ENCODE measurements around the gene PNPLA6. TPM values are rescaled to one million over a fixed set of nuclear protein-coding genes. Genes with fewer than 3 reads are reported as not detected.

Gene PNPLA6
- total RNA-seq, 1 donor from 2014 or later: 82.0 TPM

- TF ChIP-seq, protein P1, sequence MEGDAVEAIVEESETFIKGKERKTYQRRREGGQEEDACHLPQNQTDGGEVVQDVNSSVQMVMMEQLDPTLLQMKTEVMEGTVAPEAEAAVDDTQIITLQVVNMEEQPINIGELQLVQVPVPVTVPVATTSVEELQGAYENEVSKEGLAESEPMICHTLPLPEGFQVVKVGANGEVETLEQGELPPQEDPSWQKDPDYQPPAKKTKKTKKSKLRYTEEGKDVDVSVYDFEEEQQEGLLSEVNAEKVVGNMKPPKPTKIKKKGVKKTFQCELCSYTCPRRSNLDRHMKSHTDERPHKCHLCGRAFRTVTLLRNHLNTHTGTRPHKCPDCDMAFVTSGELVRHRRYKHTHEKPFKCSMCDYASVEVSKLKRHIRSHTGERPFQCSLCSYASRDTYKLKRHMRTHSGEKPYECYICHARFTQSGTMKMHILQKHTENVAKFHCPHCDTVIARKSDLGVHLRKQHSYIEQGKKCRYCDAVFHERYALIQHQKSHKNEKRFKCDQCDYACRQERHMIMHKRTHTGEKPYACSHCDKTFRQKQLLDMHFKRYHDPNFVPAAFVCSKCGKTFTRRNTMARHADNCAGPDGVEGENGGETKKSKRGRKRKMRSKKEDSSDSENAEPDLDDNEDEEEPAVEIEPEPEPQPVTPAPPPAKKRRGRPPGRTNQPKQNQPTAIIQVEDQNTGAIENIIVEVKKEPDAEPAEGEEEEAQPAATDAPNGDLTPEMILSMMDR (IDR thresholded peaks at IDR 0.05; ENCODE audit: partially characterized antibody, unreplicated experiment): no peak
- Mint-ChIP-seq H3K4me3 (ENCODE audit: unreplicated experiment) (no peak overlapping the region), H3K4me1 (ENCODE audit: low read depth, unreplicated experiment) (no peaks in the 10 kb centered on the region), H3K36me3 (ENCODE audit: unreplicated experiment) (peaks cover 4% of the 10 kb centered on the region), H3K9me3 (ENCODE audit: unreplicated experiment) (peaks cover 5% of the 10 kb centered on the region), H3K27me3 (ENCODE audit: unreplicated experiment) (peaks cover 1% of the 10 kb centered on the region), H3K27ac (ENCODE audit: unreplicated experiment) (no peak overlapping the region)
- no peak for DNase-seq
These were observed 5.9 kb downstream of the PNPLA6 start for GRCh38 chr19:7541475-7541824.

GRCh38 chr19:7541828-7542443 is 6.4 kb downstream of the PNPLA6 start:
- H3K27ac Mint-ChIP-seq (ENCODE audit: unreplicated experiment): no peak overlapping the region
- peaks cover 4% of the 10 kb centered on the region for H3K36me3 Mint-ChIP-seq (ENCODE audit: unreplicated experiment)
- peaks cover 1% of the 10 kb centered on the region for H3K27me3 Mint-ChIP-seq (ENCODE audit: unreplicated experiment)
- H3K9me3 Mint-ChIP-seq (ENCODE audit: unreplicated experiment): peaks cover 4% of the 10 kb centered on the region
- TF ChIP-seq, protein P1 (IDR thresholded peaks at IDR 0.05; ENCODE audit: partially characterized antibody, unreplicated experiment): no peak
- no peaks in the 10 kb centered on the region for H3K4me1 Mint-ChIP-seq (ENCODE audit: low read depth, unreplicated experiment)
- DNase-seq: no peak
- no peak overlapping the region for H3K4me3 Mint-ChIP-seq (ENCODE audit: unreplicated experiment)

DNA sequence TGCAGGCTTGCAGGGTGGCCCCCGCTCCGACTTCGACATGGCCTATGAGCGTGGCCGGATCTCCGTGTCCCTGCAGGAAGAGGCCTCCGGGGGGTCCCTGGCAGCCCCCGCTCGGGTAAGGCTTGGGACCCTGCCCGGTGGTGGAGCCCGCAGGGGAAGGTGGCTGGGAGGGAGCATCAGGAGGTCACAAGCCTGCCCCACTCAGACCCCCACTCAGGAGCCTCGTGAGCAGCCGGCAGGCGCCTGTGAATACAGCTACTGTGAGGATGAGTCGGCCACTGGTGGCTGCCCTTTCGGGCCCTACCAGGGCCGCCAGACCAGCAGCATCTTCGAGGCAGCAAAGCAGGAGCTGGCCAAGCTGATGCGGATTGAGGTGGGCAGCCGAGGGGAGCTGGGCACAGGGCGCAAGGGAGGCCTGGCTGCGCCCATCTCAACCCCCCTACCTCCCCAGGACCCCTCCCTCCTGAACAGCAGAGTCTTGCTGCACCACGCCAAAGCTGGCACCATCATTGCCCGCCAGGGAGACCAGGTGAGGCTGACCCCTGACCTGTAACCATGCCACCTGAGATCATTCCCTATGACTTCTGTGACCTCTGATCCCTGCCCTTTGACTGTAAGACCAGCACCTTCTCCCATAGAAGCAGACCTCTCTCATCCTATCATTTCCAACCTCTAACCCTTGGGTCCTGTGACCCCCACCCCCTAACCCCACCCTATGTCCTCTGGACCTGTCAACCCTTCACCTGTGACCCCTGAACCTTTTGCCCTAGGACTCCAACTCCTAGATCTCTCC is 7.2 kb downstream of the PNPLA6 start:
- TF ChIP-seq, protein P1 (IDR thresholded peaks at IDR 0.05; ENCODE audit: partially characterized antibody, unreplicated experiment): no peak
- peaks cover 4% of the 10 kb centered on the region for H3K36me3 Mint-ChIP-seq (ENCODE audit: unreplicated experiment)
- H3K4me1 Mint-ChIP-seq (ENCODE audit: low read depth, unreplicated experiment): no peaks in the 10 kb centered on the region
- H3K4me3 Mint-ChIP-seq (ENCODE audit: unreplicated experiment): no peak overlapping the region
- DNase-seq: no peak
- H3K9me3 Mint-ChIP-seq (ENCODE audit: unreplicated experiment): peaks cover 4% of the 10 kb centered on the region
- H3K27ac Mint-ChIP-seq (ENCODE audit: unreplicated experiment): no peak overlapping the region
- peaks cover 1% of the 10 kb centered on the region for H3K27me3 Mint-ChIP-seq (ENCODE audit: unreplicated experiment)

DNA sequence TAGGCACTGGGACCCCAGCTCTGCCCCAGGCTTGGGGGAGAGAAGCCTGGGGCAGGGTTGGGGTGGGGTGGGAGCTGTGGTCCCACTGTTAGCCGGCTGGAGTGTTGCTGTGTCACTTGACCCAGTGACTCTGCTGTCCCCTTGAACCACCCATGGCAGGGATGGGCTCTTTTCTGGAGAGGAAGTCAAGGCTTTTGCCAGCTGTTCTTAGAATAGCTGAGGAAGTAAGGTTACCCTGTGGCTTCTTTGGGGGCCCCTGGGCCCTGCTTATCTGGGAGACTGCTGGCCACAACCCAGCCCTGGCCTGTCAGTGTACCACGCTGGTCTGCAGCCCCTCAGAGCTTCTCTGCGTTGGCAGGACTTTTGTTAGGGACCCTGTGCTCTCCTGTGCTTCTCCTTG is 9.1 kb downstream of the PNPLA6 start:
- H3K4me3 Mint-ChIP-seq (ENCODE audit: unreplicated experiment): no peak overlapping the region
- TF ChIP-seq, protein P1 (IDR thresholded peaks at IDR 0.05; ENCODE audit: partially characterized antibody, unreplicated experiment): no peak
- DNase-seq: no peak
- peaks cover 4% of the 10 kb centered on the region for H3K36me3 Mint-ChIP-seq (ENCODE audit: unreplicated experiment)
- H3K27me3 Mint-ChIP-seq (ENCODE audit: unreplicated experiment): peaks cover 2% of the 10 kb centered on the region
- H3K9me3 Mint-ChIP-seq (ENCODE audit: unreplicated experiment): peaks cover 4% of the 10 kb centered on the region
- no peaks in the 10 kb centered on the region for H3K4me1 Mint-ChIP-seq (ENCODE audit: low read depth, unreplicated experiment)
- no peak overlapping the region for H3K27ac Mint-ChIP-seq (ENCODE audit: unreplicated experiment)

DNA sequence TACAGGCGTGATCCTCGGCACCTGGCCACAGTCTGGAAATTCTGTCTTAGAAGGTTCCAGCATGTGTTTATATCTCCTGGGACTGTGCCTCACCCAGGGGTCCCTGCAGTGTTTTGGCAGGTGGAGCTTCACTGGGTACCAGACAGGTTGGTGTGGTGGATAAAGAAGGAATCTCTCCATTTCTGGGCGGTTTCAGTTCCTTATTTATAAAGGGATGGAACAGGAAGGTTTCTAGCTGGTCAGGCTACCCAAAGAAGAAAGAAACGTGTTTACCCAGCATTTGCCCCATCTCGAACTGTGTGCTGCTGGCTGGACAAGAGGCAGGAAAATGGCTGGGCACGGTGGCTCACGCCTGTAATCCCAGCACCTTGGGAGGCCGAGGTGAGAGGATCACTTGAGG is 9.8 kb downstream of the PNPLA6 start:
- Mint-ChIP-seq H3K36me3 (ENCODE audit: unreplicated experiment) (peaks cover 4% of the 10 kb centered on the region), H3K9me3 (ENCODE audit: unreplicated experiment) (peaks cover 4% of the 10 kb centered on the region), H3K4me3 (ENCODE audit: unreplicated experiment) (no peak overlapping the region), H3K27ac (ENCODE audit: unreplicated experiment) (no peak overlapping the region), H3K4me1 (ENCODE audit: low read depth, unreplicated experiment) (no peaks in the 10 kb centered on the region), H3K27me3 (ENCODE audit: unreplicated experiment) (peaks cover 3% of the 10 kb centered on the region)
- no peak for DNase-seq
- TF ChIP-seq, protein P1 (IDR thresholded peaks at IDR 0.05; ENCODE audit: partially characterized antibody, unreplicated experiment): no peak
